ENCODE results near the gene IDH3B.

Gene IDH3B

DNA sequence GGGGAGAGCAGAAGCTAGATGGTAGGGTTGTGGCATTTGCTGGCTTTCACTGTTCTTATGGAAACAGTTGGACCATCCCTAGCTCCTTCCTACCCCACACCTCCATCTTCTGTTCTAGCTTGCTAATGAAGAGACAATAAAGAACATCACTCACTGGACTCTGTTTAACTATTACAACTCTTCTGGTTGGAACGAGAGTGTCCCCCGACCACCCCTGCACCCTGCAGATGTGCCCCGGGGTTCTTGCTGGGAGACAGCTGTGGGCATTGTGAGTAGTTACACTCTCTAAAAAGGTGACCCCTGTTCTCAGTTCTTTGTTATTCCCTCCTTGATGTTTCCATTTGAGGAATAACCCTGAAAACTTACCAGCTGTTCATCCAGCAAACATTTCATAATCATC, 51.9 kb downstream of the IDH3B start:
- no peak for DNase-seq

DNA sequence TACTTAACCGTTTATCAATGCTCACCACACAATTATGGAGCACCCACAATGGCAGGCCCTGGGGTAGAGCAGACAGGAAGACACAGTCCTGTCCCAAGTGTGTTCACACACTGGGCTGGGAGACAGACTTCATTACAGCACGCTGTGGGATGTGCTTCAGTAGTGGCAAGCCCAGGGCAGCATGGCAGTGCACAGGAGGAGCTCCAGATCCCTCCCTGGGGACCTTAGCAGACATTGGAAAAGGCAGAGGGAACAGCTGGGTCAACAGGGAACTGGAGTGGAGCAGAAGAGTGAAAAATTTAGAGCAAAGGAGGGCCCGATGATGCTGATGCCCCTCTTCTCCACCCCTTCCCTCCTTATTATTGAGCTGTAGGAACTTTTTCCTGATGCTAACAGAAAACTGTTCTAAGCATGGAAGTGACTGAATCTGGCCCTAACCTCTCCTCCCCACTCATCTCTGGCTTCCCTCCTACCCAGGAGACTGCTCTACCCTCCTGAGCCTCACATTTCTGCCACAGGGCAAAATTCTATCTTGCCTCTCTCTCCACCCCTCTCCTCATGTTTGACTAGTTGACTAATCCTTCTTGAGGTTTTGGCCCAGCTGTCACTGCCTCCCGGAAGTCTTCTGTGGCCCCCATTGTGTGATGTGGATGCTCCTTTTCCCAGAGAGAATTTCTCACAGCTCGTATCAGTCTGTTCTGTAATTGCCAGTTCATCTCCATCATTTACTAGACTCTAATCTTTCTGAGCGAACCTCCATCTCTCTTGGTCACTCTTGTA, 52.9 kb downstream of the IDH3B start:
- DNase-seq = no peak

DNA sequence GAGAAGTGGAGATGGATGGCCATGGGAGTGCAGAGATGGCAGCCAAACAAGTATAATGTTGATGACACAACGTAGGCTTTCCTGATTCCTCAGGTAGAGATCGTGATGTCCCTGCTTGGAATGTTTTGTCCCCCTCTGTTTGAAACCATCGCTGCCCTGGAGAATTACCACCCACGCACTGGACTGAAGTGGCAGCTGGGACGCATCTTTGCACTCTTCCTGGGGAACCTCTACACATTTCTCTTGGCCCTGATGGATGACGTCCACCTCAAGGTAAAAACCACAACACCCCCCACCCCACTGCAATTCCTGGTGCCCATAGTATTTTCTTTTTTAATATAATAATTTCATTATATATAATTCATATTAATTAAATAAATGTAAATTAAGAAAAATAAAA, 53.7 kb downstream of the IDH3B start:
- no peak for DNase-seq

Measured in T-helper 9 cell (primary cell).